SJCRH30 (cell line): ENCODE measurements around the gene TCL1B. TPM values are rescaled to one million over a fixed set of nuclear protein-coding genes. Genes with fewer than 3 reads are reported as not detected.
"Not testable (repeated sequence)": the region's sequence is repeated elsewhere in the genome, so short reads cannot be mapped to it uniquely, and the experiment has no call there.

ENCODE experiments used
- DNase-seq, 2 experiments: peaks; one replicate each; pipeline ENCODE4 v3.0.0-alpha.2; 2015 to 2020
- H3K27ac ChIP-seq: fragments of 250-450 bp; sonication (Bioruptor Pico); 2 replicates; pipeline ENCODE4 v1.5.1; 2020; ENCODE audit warnings: mild to moderate bottlenecking, moderate library complexity
- H3K27me3 ChIP-seq: fragments of 250-450 bp; sonication (Bioruptor Pico); 2 replicates; pipeline ENCODE4 v1.5.1; 2020; ENCODE audit warnings: mild to moderate bottlenecking, moderate library complexity
- H3K36me3 ChIP-seq: fragments of 250-450 bp; sonication (Bioruptor Pico); 2 replicates; pipeline ENCODE4 v1.5.1; 2020; ENCODE audit warnings: mild to moderate bottlenecking, moderate library complexity
- H3K4me1 ChIP-seq: fragments of 250-450 bp; sonication (Bioruptor Pico); 2 replicates; pipeline ENCODE4 v1.5.1; 2020; ENCODE audit warnings: mild to moderate bottlenecking, moderate library complexity
- H3K4me3 ChIP-seq: fragments of 250-450 bp; sonication (Bioruptor Pico); 2 replicates; pipeline ENCODE4 v1.5.1; 2020; ENCODE audit warnings: mild to moderate bottlenecking, moderate library complexity
- H3K9me3 ChIP-seq: fragments of 250-450 bp; sonication (Bioruptor Pico); replicated peaks from 2 replicates; pipeline ENCODE4 v1.5.1; 2020; ENCODE audit warnings: mild to moderate bottlenecking, moderate library complexity
- total RNA-seq: library from RNA; depleted of rRNA; stranded (reverse); fragments of >200 nt; shearing (Covaris generic); gene quantifications from 2 replicates; pipeline ENCODE4 v1.2.3, GENCODE V29; 2014

Gene TCL1B
- total RNA-seq, 1 experiment from 2014 or later = not detected

GRCh38 chr14:95660651-95661515 lies 25.3 kb upstream of the TCL1B start:
- peak in 1 of 2 experiments; percentile 23 for DNase-seq
- Histone ChIP-seq H3K36me3 (no peaks in the 10 kb centered on the region), H3K4me1 (no peaks in the 10 kb centered on the region; the same call in 1 of the 2 replicates), H3K9me3 (no peaks in the 10 kb centered on the region), H3K27me3 (peaks cover 6% of the 10 kb centered on the region; the same call in 1 of the 2 replicates), H3K27ac (no peak overlapping the region), H3K4me3 (no peak overlapping the region)

DNA sequence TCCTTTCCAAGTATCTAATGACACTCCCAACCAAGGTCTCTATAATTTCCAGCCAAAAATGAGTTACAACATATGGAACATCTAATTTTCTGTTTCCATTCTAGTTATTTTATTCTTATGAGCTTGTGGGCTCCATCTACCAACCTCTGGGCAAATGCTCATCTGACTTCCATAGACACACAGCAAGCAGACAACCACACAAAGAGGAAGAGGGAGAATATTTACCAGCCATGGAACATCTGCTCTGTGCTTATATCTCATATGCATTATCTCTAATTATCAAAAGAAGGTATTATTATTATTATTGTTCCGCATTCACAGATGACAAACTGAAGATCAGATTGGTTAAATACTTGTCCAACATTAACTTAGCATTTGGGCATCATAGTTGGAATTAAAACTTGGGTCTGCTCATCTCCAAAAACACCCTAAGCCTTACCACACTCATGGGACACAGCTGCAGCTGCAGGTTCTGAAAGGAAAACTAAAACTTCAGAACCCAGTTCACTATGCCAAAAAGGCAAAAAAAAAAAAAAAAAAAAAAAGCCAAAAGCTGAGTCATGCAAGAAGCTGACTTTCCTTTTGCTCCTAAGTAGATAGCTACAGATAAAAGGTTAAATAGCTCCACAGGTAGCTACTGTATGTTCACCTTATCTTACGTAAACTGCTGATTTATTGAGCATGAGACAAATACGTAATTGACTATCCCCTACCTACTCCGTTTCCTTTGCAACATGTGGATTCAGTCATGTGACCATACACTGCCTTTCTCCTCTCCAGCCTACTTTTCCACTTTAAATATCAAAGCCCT lies 23.6 kb upstream of the TCL1B start:
- H3K36me3 ChIP-seq = no peaks in the 10 kb centered on the region
- no peak overlapping the region for H3K27ac ChIP-seq
- H3K27me3 ChIP-seq = peaks cover 6% of the 10 kb centered on the region; the same call in 1 of the 2 replicates
- H3K4me1 ChIP-seq = no peaks in the 10 kb centered on the region; the same call in 1 of the 2 replicates
- no peak overlapping the region for H3K4me3 ChIP-seq
- H3K9me3 ChIP-seq = no peaks in the 10 kb centered on the region
- DNase-seq = no peak

GRCh38 chr14:95663226-95663797 lies 22.9 kb upstream of the TCL1B start:
- no peak for DNase-seq
- Histone ChIP-seq H3K27me3 (peaks cover 6% of the 10 kb centered on the region; the same call in 1 of the 2 replicates), H3K36me3 (no peaks in the 10 kb centered on the region), H3K9me3 (no peaks in the 10 kb centered on the region), H3K4me1 (no peaks in the 10 kb centered on the region; the same call in 1 of the 2 replicates), H3K4me3 (no peak overlapping the region), H3K27ac (no peak overlapping the region)

GRCh38 chr14:95664066-95664465 lies 22.2 kb upstream of the TCL1B start:
- peaks cover 6% of the 10 kb centered on the region; the same call in 1 of the 2 replicates for H3K27me3 ChIP-seq
- no peak overlapping the region for H3K27ac ChIP-seq

GRCh38 chr14:95664546-95664945 lies 21.7 kb upstream of the TCL1B start:
- Histone ChIP-seq H3K9me3 (no peaks in the 10 kb centered on the region), H3K4me3 (no peak overlapping the region), H3K36me3 (no peaks in the 10 kb centered on the region), H3K27me3 (peaks cover 6% of the 10 kb centered on the region; the same call in 1 of the 2 replicates), H3K27ac (no peak overlapping the region), H3K4me1 (no peaks in the 10 kb centered on the region; the same call in 1 of the 2 replicates)
- DNase-seq = no peak

More at GRCh38 chr14:95664066-95664465, 22.2 kb upstream of the TCL1B start:
- Histone ChIP-seq H3K36me3 (no peaks in the 10 kb centered on the region), H3K4me3 (no peak overlapping the region), H3K9me3 (no peaks in the 10 kb centered on the region), H3K4me1 (no peaks in the 10 kb centered on the region; the same call in 1 of the 2 replicates)
- DNase-seq = no peak

DNA sequence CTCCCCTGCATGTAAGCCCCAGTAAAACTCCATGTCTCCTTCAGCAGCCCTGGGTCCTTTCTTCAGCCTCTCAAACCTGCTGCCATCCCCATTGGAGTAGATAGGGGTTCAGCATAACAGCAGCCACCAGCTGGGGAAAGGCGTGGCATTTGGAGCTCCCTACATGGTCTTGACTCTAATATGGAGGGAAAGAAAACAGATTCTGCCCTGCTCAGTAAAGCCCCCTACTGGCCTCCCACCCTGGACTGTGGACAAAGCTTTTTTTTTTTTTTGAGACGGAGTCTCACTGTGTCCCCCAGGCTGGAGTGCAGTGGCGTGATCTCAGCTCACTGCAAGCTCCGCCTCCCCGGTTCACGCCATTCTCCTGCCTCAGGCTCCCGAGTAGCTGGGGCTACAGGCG lies 20.7 kb upstream of the TCL1B start:
- not testable (repeated sequence) for H3K4me3 ChIP-seq, H3K27ac ChIP-seq, H3K9me3 ChIP-seq, H3K36me3 ChIP-seq, H3K27me3 ChIP-seq, H3K4me1 ChIP-seq
- peak; percentile 19 to 37 for DNase-seq

DNA sequence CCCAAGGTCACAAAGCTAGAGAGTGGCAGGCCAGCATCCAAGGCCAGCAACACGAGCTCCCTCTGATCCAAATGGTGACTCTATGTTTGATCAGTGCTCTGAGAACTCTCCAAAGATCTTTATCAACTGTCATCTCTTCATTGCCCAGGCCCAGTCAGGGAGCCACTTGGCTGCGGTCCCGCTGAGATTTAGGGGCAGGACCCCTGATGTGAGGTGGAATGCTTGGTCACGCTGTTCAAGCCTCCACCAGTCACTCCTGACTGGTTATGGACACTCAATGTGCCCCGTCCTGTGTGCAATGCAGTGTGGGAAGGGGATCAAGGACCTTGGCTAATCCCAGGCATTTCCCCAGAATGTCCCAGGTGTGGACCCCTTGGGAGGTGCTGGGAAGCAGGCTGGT lies 19.8 kb upstream of the TCL1B start:
- H3K4me1 ChIP-seq = no peaks in the 10 kb centered on the region
- peaks cover 1% of the 10 kb centered on the region for H3K27me3 ChIP-seq
- no peak overlapping the region for H3K4me3 ChIP-seq
- no peaks in the 10 kb centered on the region for H3K36me3 ChIP-seq
- no peak overlapping the region for H3K27ac ChIP-seq
- DNase-seq = no peak
- no peaks in the 10 kb centered on the region for H3K9me3 ChIP-seq

DNA sequence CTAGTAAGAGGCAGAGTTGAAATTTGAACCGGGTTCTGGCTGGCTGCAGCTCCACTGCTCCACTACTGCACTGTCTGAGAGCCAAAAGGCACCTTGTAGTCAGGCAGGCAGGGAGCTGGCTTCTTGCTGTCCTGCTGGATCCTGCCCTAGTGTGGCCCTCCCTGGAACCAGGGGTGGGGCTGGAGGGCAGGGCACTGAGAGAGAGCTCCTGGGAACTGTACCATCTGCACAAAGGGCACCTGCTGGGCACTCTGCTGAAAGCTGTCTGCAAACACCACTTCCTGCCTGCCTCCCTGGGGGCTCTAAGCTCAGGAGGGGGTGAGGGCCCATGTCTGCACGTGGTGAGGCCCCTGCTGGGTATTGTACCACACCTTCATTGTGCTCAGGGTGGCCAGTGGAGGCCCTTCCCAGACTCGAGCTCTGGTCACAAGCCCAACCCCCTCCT lies 19.0 kb upstream of the TCL1B start:
- Histone ChIP-seq H3K4me1 (no peaks in the 10 kb centered on the region), H3K27ac (no peak overlapping the region), H3K36me3 (no peaks in the 10 kb centered on the region), H3K9me3 (no peaks in the 10 kb centered on the region), H3K27me3 (peaks cover 9% of the 10 kb centered on the region), H3K4me3 (no peak overlapping the region)
- no peak for DNase-seq

DNA sequence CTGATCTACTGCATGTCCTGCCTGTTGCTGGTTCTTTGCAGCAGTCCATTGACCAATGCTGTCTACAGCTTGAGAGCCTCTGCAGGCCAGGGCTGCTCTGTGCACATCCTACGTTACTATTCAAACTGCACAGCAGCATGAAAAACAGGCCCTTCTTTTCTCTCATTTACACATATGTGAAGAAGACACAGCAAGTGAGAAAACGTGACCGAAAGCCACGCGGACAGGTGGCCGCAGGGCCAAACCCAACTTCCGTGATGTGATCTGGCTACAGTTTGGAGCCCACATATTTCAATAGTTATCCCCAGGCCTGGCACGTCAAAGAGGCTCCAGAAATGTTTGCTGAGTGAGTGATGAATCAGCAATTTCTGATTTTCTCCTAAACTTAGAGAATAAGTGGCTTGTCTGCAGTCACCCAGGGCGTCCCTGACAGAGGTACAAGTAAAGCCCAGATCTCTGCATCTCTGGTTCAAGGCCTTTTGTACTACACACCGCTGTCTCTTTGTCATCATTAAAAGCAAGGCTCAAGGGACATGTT lies 17.9 kb upstream of the TCL1B start:
- no peaks in the 10 kb centered on the region for H3K9me3 ChIP-seq
- no peak for DNase-seq
- H3K4me1 ChIP-seq = no peaks in the 10 kb centered on the region
- no peak overlapping the region for H3K27ac ChIP-seq
- H3K36me3 ChIP-seq = no peaks in the 10 kb centered on the region
- no peak overlapping the region for H3K4me3 ChIP-seq
- H3K27me3 ChIP-seq = peaks cover 9% of the 10 kb centered on the region

- Histone ChIP-seq H3K9me3 (no peaks in the 10 kb centered on the region), H3K27ac (no peak overlapping the region), H3K36me3 (no peaks in the 10 kb centered on the region), H3K4me3 (no peak overlapping the region), H3K4me1 (no peaks in the 10 kb centered on the region), H3K27me3 (peaks cover 9% of the 10 kb centered on the region)
- no peak for DNase-seq
Observed at GRCh38 chr14:95674613-95675012, 11.6 kb upstream of the TCL1B start.

GRCh38 chr14:95675486-95675885 lies 10.7 kb upstream of the TCL1B start:
- Histone ChIP-seq H3K4me3 (no peak overlapping the region), H3K36me3 (no peaks in the 10 kb centered on the region), H3K27ac (no peak overlapping the region), H3K27me3 (peaks cover 9% of the 10 kb centered on the region), H3K4me1 (no peaks in the 10 kb centered on the region), H3K9me3 (no peaks in the 10 kb centered on the region)
- no peak for DNase-seq

- Histone ChIP-seq H3K27me3 (no peaks in the 10 kb centered on the region; the same call in 1 of the 2 replicates), H3K27ac (no peak overlapping the region), H3K9me3 (no peaks in the 10 kb centered on the region), H3K4me3 (no peak overlapping the region), H3K36me3 (no peaks in the 10 kb centered on the region), H3K4me1 (no peaks in the 10 kb centered on the region)
- DNase-seq = no peak
Observed at GRCh38 chr14:95677179-95677835, 8.9 kb upstream of the TCL1B start.

GRCh38 chr14:95679148-95679815 lies 6.9 kb upstream of the TCL1B start:
- DNase-seq = no peak
- Histone ChIP-seq H3K27me3 (no peaks in the 10 kb centered on the region), H3K27ac (no peak overlapping the region), H3K4me3 (no peak overlapping the region), H3K9me3 (no peaks in the 10 kb centered on the region), H3K4me1 (no peaks in the 10 kb centered on the region), H3K36me3 (no peaks in the 10 kb centered on the region)
